PC-9 (cell line): Measurements from ENCODE around the gene TBRG4. TPM values are rescaled to one million over a fixed set of nuclear protein-coding genes. Genes with fewer than 3 reads are reported as not detected.
A peak's percentile ranks its signal among the peaks of the same experiment; 100 is the strongest.

Experiments
- BruUV-seq: library from RNA; stranded (reverse); fragments of 400-500 nt; replicated peaks from 2 replicates; lab custom pipeline; 2021; lab: Mats Ljungman, UMichigan
- CTCF ChIA-PET: fragments of 300-600 bp; sonication (Branson Sonifier 250); formaldehyde crosslinking; loops from one replicate; lab custom pipeline; 2022; ENCODE audit warnings: antibody characterized with exemption; lab: Charles Lee
- POLR2A ChIA-PET: fragments of 300-600 bp; sonication (Branson Sonifier 250); formaldehyde crosslinking; loops from one replicate; lab custom pipeline; 2022; ENCODE audit warnings: antibody characterized with exemption; ENCODE audit not compliant: unreplicated experiment; lab: Charles Lee
- DNase-seq, 2 experiments: peaks; one replicate each; pipeline versions ENCODE4 v3.0.0 to v3.0.0-alpha.2; 2015 to 2022; ENCODE audit warnings: mixed read lengths in 1 of 2
- H2AFZ ChIP-seq: fragments of 200-600 bp; sonication (generic); 2 replicates; pipeline ENCODE4 v1.8.1; 2017; ENCODE audit warnings: antibody characterized with exemption
- H3F3A ChIP-seq: fragments of 200-600 bp; sonication (generic); 2 replicates; pipeline ENCODE4 v1.8.1; 2017; ENCODE audit warnings: antibody characterized with exemption, mild to moderate bottlenecking, low read depth; ENCODE audit not compliant: insufficient read depth
- H3K27ac ChIP-seq: fragments of 200-600 bp; sonication (generic); 2 replicates; pipeline ENCODE4 v1.6.1; 2016; ENCODE audit warnings: mixed run types
- H3K27me3 ChIP-seq: fragments of 200-600 bp; sonication (generic); 2 replicates; pipeline ENCODE4 v1.6.1; 2016; ENCODE audit warnings: low read depth, mixed run types; ENCODE audit not compliant: insufficient read depth
- H3K36me3 ChIP-seq: fragments of 200-600 bp; sonication (generic); 2 replicates; pipeline ENCODE4 v1.6.1; 2016; ENCODE audit warnings: low read depth, mixed run types
- H3K4me1 ChIP-seq: fragments of 200-600 bp; sonication (generic); replicated peaks from 2 replicates; pipeline ENCODE4 v1.6.1; 2016; ENCODE audit warnings: mixed run types; ENCODE audit not compliant: insufficient read depth
- H3K4me2 ChIP-seq: fragments of 200-600 bp; sonication (generic); 2 replicates; pipeline ENCODE4 v1.6.1; 2017; ENCODE audit warnings: mixed run types
- H3K4me3 ChIP-seq: fragments of 200-600 bp; sonication (generic); 2 replicates; pipeline ENCODE4 v1.6.1; 2016; ENCODE audit warnings: mixed run types
- H3K79me2 ChIP-seq: fragments of 200-600 bp; sonication (generic); 2 replicates; pipeline ENCODE4 v1.6.1; 2017; ENCODE audit warnings: low read depth, mixed run types
- H3K9me2 ChIP-seq: fragments of 200-600 bp; sonication (generic); 2 replicates; pipeline ENCODE4 v1.8.1; 2017; ENCODE audit warnings: mild to moderate bottlenecking; ENCODE audit not compliant: insufficient read depth
- H3K9me3 ChIP-seq: fragments of 200-600 bp; sonication (generic); 2 replicates; pipeline ENCODE4 v1.8.1; 2016; ENCODE audit warnings: low read depth; ENCODE audit not compliant: insufficient read depth
- H4K20me1 ChIP-seq: fragments of 200-600 bp; sonication (generic); 2 replicates; pipeline ENCODE4 v1.8.1; 2017; ENCODE audit not compliant: insufficient read depth
- CTCF ChIP-seq: fragments of 200-600 bp; sonication (generic); conservative IDR thresholded peaks from 2 replicates; pipeline ENCODE4 v1.6.1; 2017; ENCODE audit warnings: mixed run types, antibody characterized with exemption, mild to moderate bottlenecking, moderate library complexity
- EZH2 ChIP-seq: fragments of 200-600 bp; sonication (generic); IDR thresholded peaks from 2 replicates; pipeline ENCODE4 v1.8.0; 2017; ENCODE audit warnings: antibody characterized with exemption, low read depth
- intact Hi-C: fragments of 100-400 bp; cut with micrococcal nuclease; formaldehyde crosslinking; loops from one replicate; pipeline ENCODE4 v1.10.0; 2022; ENCODE audit not compliant: unreplicated experiment
- total RNA-seq: library from RNA; stranded (reverse); gene quantifications from 2 replicates; pipeline ENCODE4 v1.2.3, GENCODE V29; 2021

TBRG4 gene
- total RNA-seq, 1 experiment from 2014 or later, result 120 TPM

GRCh38 chr7:45084336-45084735, 27.2 kb downstream of the TBRG4 start:
- POLR2A ChIA-PET, result no interaction called here
- BruUV-seq, result no TSS peak

GRCh38 chr7:45082831-45083331, 28.6 kb downstream of the TBRG4 start:
- intact Hi-C loops, result no loop called here
- no peaks in the 10 kb centered on the region for H3K36me3 ChIP-seq
- ChIA-PET POLR2A (interaction anchor here (0.6 kb wide), 1 partner anchor 232 kb away, joined by 7 read pairs; no protein-coding TSS in a partner anchor), CTCF (no interaction called here)
- no peak overlapping the region for H3K4me3 ChIP-seq
- H3K79me2 ChIP-seq, result no peaks in the 10 kb centered on the region
- H3K27me3 ChIP-seq, result no peaks in the 10 kb centered on the region
- H4K20me1 ChIP-seq, result no peaks in the 10 kb centered on the region
- H3F3A ChIP-seq, result peaks cover 21% of the 10 kb centered on the region; the same call in 1 of the 2 replicates
- TF ChIP-seq CTCF (no peak), EZH2 (no peak)
- peak; percentile 74 to 93 for DNase-seq
- H3K4me2 ChIP-seq, result 0 out of 2 replicates have a peak overlapping the region, but pooled peaks have one; percentile 3
- H3K9me3 ChIP-seq, result no peaks in the 10 kb centered on the region
- no peak overlapping the region for H2AFZ ChIP-seq
- H3K9me2 ChIP-seq, result no peaks in the 10 kb centered on the region
- no peak overlapping the region for H3K27ac ChIP-seq
- no TSS peak for BruUV-seq
- peaks cover 11% of the 10 kb centered on the region for H3K4me1 ChIP-seq

More at GRCh38 chr7:45084336-45084735, 27.2 kb downstream of the TBRG4 start:
- Histone ChIP-seq H3K9me2 (no peaks in the 10 kb centered on the region), H4K20me1 (no peaks in the 10 kb centered on the region), H3K36me3 (no peaks in the 10 kb centered on the region), H3K27ac (no peak overlapping the region), H3F3A (peaks cover 21% of the 10 kb centered on the region; the same call in 1 of the 2 replicates), H2AFZ (no peak overlapping the region), H3K9me3 (no peaks in the 10 kb centered on the region), H3K4me3 (no peak overlapping the region), H3K4me2 (no peak overlapping the region), H3K4me1 (peaks cover 11% of the 10 kb centered on the region), H3K27me3 (no peaks in the 10 kb centered on the region), H3K79me2 (no peaks in the 10 kb centered on the region)
- TF ChIP-seq EZH2 (no peak), CTCF (no peak)
- intact Hi-C loops, result no loop called here
- DNase-seq, result no peak
- CTCF ChIA-PET, result no interaction called here

- Histone ChIP-seq H3K4me2 (no peak overlapping the region), H3K9me3 (no peaks in the 10 kb centered on the region), H4K20me1 (no peaks in the 10 kb centered on the region), H2AFZ (no peak overlapping the region), H3K27ac (no peak overlapping the region), H3K27me3 (no peaks in the 10 kb centered on the region), H3K79me2 (no peaks in the 10 kb centered on the region), H3K9me2 (no peaks in the 10 kb centered on the region), H3K36me3 (no peaks in the 10 kb centered on the region), H3K4me3 (no peak overlapping the region), H3F3A (peaks cover 19% of the 10 kb centered on the region; the same call in 1 of the 2 replicates), H3K4me1 (peaks cover 11% of the 10 kb centered on the region)
- POLR2A ChIA-PET, result interaction anchor here (0.6 kb wide), 1 partner anchor 231 kb away, joined by 7 read pairs; no protein-coding TSS in a partner anchor
- no peak for DNase-seq
- no peak for TF ChIP-seq CTCF
- TF ChIP-seq EZH2, result no peak
- CTCF ChIA-PET, result no interaction called here
- intact Hi-C loops, result no loop called here
- BruUV-seq, result no TSS peak
Measured at GRCh38 chr7:45082031-45082830, 29.3 kb downstream of the TBRG4 start.
